Right lobe of liver (tissue), 4 donors: ENCODE results near the gene DYNC1I1.

Source experiments
- CTCF ChIP-seq, 4 donors: fragments of 200-600 bp in 3 of 4; fragments of 450-650 bp in 1 of 4; IDR thresholded peaks; one replicate each; pipeline versions ENCODE4 v1.5.1 to v1.8.0; 2016 to 2022; ENCODE audit warnings: antibody characterized with exemption in 4 of 4, mild to moderate bottlenecking in 2 of 4
- POLR2A ChIP-seq: fragments of 450-650 bp; IDR thresholded peaks from one replicate; pipeline ENCODE4 v1.6.1; 2017; ENCODE audit warnings: antibody characterized with exemption, mild to moderate bottlenecking
- donor health status: DM: no; HTN: no; CAD: no.
- donor health status: DM: no; HTN: no; CAD: no.
- donor health status: DM: no; HTN: yes; CAD: no.

GRCh38 chr7:95905167-95905566 lies 132.8 kb downstream of the DYNC1I1 start:
- TF ChIP-seq CTCF (IDR thresholded peaks at IDR 0.05) (no peak), POLR2A (no peak)
